Measurements from ENCODE around the gene ZNF576. TPM values are rescaled to one million over a fixed set of nuclear protein-coding genes. Genes with fewer than 3 reads are reported as not detected.

Gene ZNF576
- total and polyA plus RNA-seq, 2 of the 13 experiments (the other 11 are each of a cell fraction or from before 2014, with no cell fraction given) = 7.2 to 9.6 TPM

GRCh38 chr19:43594710-43595604 lies 1.4 kb upstream of the ZNF576 start (continued):
- TF ChIP-seq, protein P1, sequence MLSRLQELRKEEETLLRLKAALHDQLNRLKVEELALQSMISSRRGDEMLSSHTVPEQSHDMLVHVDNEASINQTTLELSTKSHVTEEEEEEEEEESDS (CRISPR knock-in tag; IDR thresholded peaks at IDR 0.05; ENCODE audit: borderline replicate concordance) = no peak
- TF ChIP-seq, protein P2, sequence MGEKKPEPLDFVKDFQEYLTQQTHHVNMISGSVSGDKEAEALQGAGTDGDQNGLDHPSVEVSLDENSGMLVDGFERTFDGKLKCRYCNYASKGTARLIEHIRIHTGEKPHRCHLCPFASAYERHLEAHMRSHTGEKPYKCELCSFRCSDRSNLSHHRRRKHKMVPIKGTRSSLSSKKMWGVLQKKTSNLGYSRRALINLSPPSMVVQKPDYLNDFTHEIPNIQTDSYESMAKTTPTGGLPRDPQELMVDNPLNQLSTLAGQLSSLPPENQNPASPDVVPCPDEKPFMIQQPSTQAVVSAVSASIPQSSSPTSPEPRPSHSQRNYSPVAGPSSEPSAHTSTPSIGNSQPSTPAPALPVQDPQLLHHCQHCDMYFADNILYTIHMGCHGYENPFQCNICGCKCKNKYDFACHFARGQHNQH (CRISPR knock-in tag; IDR thresholded peaks at IDR 0.05) = peak; percentile 33; the same call in 1 of the 2 replicates
- no peak for TF ChIP-seq MAZ (IDR thresholded peaks at IDR 0.05; ENCODE audit: borderline replicate concordance, low read depth, low read length)
- TF ChIP-seq MAZ (CRISPR knock-in tag; IDR thresholded peaks at IDR 0.05; ENCODE audit: low read depth) = no peak
- no peak for TF ChIP-seq ZZZ3 (CRISPR knock-in tag; IDR thresholded peaks at IDR 0.05; ENCODE audit: borderline replicate concordance)
- no peak for TF ChIP-seq ZNF878 (CRISPR knock-in tag; IDR thresholded peaks at IDR 0.05)
- TF ChIP-seq ZBTB46 (CRISPR knock-in tag; IDR thresholded peaks at IDR 0.05; ENCODE audit: borderline replicate concordance) = no peak
- TF ChIP-seq JUN (CRISPR knock-in tag; IDR thresholded peaks at IDR 0.05) = no peak
- TF ChIP-seq, protein P3, sequence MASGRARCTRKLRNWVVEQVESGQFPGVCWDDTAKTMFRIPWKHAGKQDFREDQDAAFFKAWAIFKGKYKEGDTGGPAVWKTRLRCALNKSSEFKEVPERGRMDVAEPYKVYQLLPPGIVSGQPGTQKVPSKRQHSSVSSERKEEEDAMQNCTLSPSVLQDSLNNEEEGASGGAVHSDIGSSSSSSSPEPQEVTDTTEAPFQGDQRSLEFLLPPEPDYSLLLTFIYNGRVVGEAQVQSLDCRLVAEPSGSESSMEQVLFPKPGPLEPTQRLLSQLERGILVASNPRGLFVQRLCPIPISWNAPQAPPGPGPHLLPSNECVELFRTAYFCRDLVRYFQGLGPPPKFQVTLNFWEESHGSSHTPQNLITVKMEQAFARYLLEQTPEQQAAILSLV (CRISPR knock-in tag; IDR thresholded peaks at IDR 0.05; ENCODE audit: borderline replicate concordance) = no peak
- TF ChIP-seq LCORL (IDR thresholded peaks at IDR 0.05) = no peak
- no peak for TF ChIP-seq LCORL (CRISPR knock-in tag; IDR thresholded peaks at IDR 0.05)
- no peak for TF ChIP-seq MEIS1 (CRISPR knock-in tag; IDR thresholded peaks at IDR 0.05; ENCODE audit: borderline replicate concordance)
- TF ChIP-seq ZSCAN30 (CRISPR knock-in tag; IDR thresholded peaks at IDR 0.05) = no peak
- TF ChIP-seq FIP1L1 (IDR thresholded peaks at IDR 0.05; ENCODE audit: borderline replicate concordance, insufficient read depth, low read depth, low read length) = no peak
- TF ChIP-seq ZNF629 (CRISPR knock-in tag; conservative IDR thresholded peaks at IDR 0.05) = no peak
- no peak for TF ChIP-seq PRPF4 (IDR thresholded peaks at IDR 0.05; ENCODE audit: low read depth, low read length, poor library complexity, severe bottlenecking)
- TF ChIP-seq, protein P4, sequence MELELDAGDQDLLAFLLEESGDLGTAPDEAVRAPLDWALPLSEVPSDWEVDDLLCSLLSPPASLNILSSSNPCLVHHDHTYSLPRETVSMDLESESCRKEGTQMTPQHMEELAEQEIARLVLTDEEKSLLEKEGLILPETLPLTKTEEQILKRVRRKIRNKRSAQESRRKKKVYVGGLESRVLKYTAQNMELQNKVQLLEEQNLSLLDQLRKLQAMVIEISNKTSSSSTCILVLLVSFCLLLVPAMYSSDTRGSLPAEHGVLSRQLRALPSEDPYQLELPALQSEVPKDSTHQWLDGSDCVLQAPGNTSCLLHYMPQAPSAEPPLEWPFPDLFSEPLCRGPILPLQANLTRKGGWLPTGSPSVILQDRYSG (CRISPR knock-in tag; IDR thresholded peaks at IDR 0.05) = no peak
- 0 out of 2 replicates have a peak, but pooled peaks have one; percentile 47 for TF ChIP-seq ZNF563 (CRISPR knock-in tag; IDR thresholded peaks at IDR 0.05)
- no peak for TF ChIP-seq MTA1 (CRISPR knock-in tag; IDR thresholded peaks at IDR 0.05; ENCODE audit: borderline replicate concordance)
- no peak for TF ChIP-seq GATA4 (IDR thresholded peaks at IDR 0.05; ENCODE audit: borderline replicate concordance, low read depth)
- no peak for TF ChIP-seq HHEX (CRISPR knock-in tag; IDR thresholded peaks at IDR 0.05)
- no peak for TF ChIP-seq ZNF549 (CRISPR knock-in tag; IDR thresholded peaks at IDR 0.05)
- no peak for TF ChIP-seq CREBL2 (CRISPR knock-in tag; IDR thresholded peaks at IDR 0.05; ENCODE audit: borderline replicate concordance)
- no peak for TF ChIP-seq AHR (CRISPR knock-in tag; IDR thresholded peaks at IDR 0.05)
- no peak for TF ChIP-seq MBD4 (IDR thresholded peaks at IDR 0.05; ENCODE audit: borderline replicate concordance, low read length)
